ENCODE measurements around the gene FAM83D.

FAM83D gene

DNA sequence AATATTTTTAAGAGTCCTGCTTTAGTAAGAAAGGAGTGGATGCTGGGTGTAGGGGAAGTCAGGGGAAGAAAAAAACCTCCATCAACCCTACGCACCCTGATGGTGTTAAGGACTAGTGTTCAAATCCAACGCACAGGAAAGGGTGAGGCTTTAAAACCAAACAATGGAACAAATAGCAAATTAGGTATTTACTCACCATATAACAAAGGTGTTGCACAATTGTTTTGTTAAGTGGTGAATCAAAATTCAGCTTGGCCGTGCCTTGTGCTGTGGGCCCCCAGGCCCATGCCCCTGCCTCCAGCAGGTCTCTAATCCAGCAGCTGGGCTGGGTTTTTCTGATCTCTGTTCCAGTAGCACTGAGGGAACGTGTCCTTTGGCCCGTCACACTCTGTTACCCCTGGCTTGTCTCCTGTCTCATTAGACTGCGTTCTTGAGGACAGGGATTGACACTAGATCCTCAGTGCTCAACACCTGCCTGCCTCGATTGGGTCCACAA lies 11.8 kb downstream of the FAM83D start:
- Histone ChIP-seq H3K9me3 (ENCODE audit: severe bottlenecking) (no peaks in the 10 kb centered on the region), H3K27me3 (ENCODE audit: insufficient read depth, poor library complexity, severe bottlenecking) (no peaks in the 10 kb centered on the region), H3K36me3 (ENCODE audit: low read depth) (peaks cover 89% of the 10 kb centered on the region), H3K27ac (ENCODE audit: poor library complexity, severe bottlenecking) (no peak overlapping the region), H3K4me1 (ENCODE audit: insufficient read depth, poor library complexity, severe bottlenecking) (peaks cover 27% of the 10 kb centered on the region), H3K4me3 (ENCODE audit: severe bottlenecking) (no peak overlapping the region)
- TF ChIP-seq, protein P1, sequence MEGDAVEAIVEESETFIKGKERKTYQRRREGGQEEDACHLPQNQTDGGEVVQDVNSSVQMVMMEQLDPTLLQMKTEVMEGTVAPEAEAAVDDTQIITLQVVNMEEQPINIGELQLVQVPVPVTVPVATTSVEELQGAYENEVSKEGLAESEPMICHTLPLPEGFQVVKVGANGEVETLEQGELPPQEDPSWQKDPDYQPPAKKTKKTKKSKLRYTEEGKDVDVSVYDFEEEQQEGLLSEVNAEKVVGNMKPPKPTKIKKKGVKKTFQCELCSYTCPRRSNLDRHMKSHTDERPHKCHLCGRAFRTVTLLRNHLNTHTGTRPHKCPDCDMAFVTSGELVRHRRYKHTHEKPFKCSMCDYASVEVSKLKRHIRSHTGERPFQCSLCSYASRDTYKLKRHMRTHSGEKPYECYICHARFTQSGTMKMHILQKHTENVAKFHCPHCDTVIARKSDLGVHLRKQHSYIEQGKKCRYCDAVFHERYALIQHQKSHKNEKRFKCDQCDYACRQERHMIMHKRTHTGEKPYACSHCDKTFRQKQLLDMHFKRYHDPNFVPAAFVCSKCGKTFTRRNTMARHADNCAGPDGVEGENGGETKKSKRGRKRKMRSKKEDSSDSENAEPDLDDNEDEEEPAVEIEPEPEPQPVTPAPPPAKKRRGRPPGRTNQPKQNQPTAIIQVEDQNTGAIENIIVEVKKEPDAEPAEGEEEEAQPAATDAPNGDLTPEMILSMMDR (IDR thresholded peaks at IDR 0.05; ENCODE audit: poor library complexity, severe bottlenecking): no peak
- ATAC-seq (ENCODE audit: low read depth) (peak; percentile 11), DNase-seq (ENCODE audit: low spot score) (peak; percentile 58)

DNA sequence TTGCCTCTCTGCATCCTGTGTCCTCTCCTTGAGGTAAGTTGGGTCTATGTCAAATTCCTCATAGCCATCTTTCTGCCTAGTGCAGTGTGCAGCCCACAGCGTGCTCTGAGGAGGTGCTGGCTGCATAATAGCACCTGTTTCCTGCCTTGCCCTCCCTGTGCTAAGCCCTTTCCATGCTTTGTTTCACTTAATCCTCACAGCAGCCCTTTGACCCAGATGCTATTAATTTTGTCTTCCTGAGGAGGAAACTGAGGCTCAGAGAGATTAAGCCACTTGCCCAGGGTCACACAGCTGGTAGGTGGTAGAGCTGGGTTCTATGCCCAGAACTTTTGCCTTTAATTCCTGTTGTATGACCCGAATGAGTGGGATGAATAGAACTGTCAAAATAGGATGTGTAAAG lies 13.5 kb downstream of the FAM83D start:
- no peak for DNase-seq (ENCODE audit: low spot score)
- Histone ChIP-seq H3K9me3 (ENCODE audit: severe bottlenecking) (no peaks in the 10 kb centered on the region), H3K27ac (ENCODE audit: poor library complexity, severe bottlenecking) (no peak overlapping the region), H3K27me3 (ENCODE audit: insufficient read depth, poor library complexity, severe bottlenecking) (no peaks in the 10 kb centered on the region), H3K4me1 (ENCODE audit: insufficient read depth, poor library complexity, severe bottlenecking) (peaks cover 16% of the 10 kb centered on the region), H3K36me3 (ENCODE audit: low read depth) (peaks cover 92% of the 10 kb centered on the region), H3K4me3 (ENCODE audit: severe bottlenecking) (no peak overlapping the region)
- TF ChIP-seq, protein P1 (IDR thresholded peaks at IDR 0.05; ENCODE audit: poor library complexity, severe bottlenecking): no peak
- no peak for ATAC-seq (ENCODE audit: low read depth)

DNA sequence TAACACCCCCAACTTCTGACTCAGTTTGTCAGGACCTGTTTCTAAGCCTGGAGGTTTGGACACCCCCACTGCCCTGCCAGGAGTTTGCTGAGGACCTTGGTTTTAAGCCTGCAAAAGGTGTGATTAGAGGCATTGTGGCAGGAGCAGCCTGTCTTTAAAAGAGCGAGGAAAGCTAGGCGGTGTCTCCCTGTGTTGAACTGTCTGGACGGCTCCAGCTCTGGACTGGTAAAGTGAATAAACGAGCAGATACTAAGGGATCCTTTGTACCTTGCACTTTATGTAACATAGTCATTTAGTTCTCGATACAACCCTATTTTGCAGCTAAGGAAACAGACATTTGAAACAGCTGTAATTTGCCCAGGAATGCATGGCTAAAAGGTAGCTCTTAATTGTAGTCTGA lies 14.4 kb downstream of the FAM83D start:
- Histone ChIP-seq H3K4me3 (ENCODE audit: severe bottlenecking) (no peak overlapping the region), H3K4me1 (ENCODE audit: insufficient read depth, poor library complexity, severe bottlenecking) (peaks cover 6% of the 10 kb centered on the region), H3K36me3 (ENCODE audit: low read depth) (peaks cover 95% of the 10 kb centered on the region), H3K27me3 (ENCODE audit: insufficient read depth, poor library complexity, severe bottlenecking) (no peaks in the 10 kb centered on the region), H3K9me3 (ENCODE audit: severe bottlenecking) (no peaks in the 10 kb centered on the region), H3K27ac (ENCODE audit: poor library complexity, severe bottlenecking) (no peak overlapping the region)
- TF ChIP-seq, protein P1 (IDR thresholded peaks at IDR 0.05; ENCODE audit: poor library complexity, severe bottlenecking): no peak
- ATAC-seq (ENCODE audit: low read depth) (no peak), DNase-seq (ENCODE audit: low spot score) (peak; percentile 51)

DNA sequence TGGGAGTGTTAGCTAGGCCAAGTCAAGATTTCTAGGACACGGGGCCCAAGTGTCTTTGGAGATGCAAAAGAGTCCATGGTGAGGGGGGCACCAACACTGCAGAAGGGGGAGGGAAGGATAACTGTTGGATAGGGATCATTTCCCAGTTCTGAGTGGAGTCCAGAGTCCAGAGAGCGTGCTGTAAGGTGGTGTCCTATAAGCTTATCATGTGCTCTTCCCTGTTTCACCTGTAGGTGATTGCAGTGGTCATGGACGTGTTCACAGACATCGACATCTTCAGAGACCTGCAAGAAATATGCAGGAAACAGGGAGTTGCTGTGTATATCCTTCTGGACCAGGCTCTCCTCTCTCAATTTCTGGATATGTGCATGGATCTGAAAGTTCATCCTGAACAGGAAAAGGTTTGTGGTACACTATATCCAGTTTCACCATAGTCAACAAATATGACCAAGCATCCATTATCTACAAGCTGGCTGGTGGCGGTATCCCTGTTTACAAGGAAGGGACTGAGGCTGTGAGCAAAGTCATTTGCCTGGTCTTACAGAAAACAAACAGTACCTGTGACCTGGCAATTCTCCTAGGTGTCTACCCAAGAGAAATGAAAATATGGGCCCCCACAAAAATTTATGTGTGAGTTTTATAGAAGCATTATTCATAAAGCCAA lies 15.6 kb downstream of the FAM83D start:
- Histone ChIP-seq H3K27ac (ENCODE audit: poor library complexity, severe bottlenecking) (no peak overlapping the region), H3K9me3 (ENCODE audit: severe bottlenecking) (no peaks in the 10 kb centered on the region), H3K4me3 (ENCODE audit: severe bottlenecking) (no peak overlapping the region), H3K4me1 (ENCODE audit: insufficient read depth, poor library complexity, severe bottlenecking) (no peaks in the 10 kb centered on the region), H3K36me3 (ENCODE audit: low read depth) (peaks cover 95% of the 10 kb centered on the region), H3K27me3 (ENCODE audit: insufficient read depth, poor library complexity, severe bottlenecking) (no peaks in the 10 kb centered on the region)
- DNase-seq (ENCODE audit: low spot score) (no peak), ATAC-seq (ENCODE audit: low read depth) (peak; percentile 38; the same call in 1 of the 3 replicates)
- TF ChIP-seq, protein P1 (IDR thresholded peaks at IDR 0.05; ENCODE audit: poor library complexity, severe bottlenecking): no peak

DNA sequence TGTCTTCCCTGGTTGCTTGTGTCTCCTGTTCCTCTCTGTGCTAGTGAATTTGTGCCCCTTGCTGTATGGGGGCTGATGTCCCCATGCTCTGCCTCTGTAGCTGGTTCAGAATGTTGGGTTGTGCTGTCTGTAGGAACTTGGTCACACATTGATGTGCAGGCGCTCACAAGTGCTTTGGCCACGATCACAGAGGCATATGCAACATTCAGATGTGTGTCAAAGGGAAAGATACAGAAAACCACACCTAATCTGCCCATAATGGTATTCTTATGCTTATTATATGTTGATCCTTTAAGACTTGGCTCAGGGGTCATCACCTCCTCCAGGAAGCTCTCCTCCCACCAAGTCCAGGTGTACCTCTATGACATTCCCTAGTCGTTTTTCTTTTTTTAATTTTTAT lies 18.8 kb downstream of the FAM83D start:
- Histone ChIP-seq H3K36me3 (ENCODE audit: low read depth) (peaks cover 97% of the 10 kb centered on the region), H3K4me3 (ENCODE audit: severe bottlenecking) (no peak overlapping the region), H3K4me1 (ENCODE audit: insufficient read depth, poor library complexity, severe bottlenecking) (no peaks in the 10 kb centered on the region), H3K27me3 (ENCODE audit: insufficient read depth, poor library complexity, severe bottlenecking) (no peaks in the 10 kb centered on the region), H3K27ac (ENCODE audit: poor library complexity, severe bottlenecking) (no peak overlapping the region), H3K9me3 (ENCODE audit: severe bottlenecking) (no peaks in the 10 kb centered on the region)
- no peak for ATAC-seq (ENCODE audit: low read depth)
- no peak for DNase-seq (ENCODE audit: low spot score)
- TF ChIP-seq, protein P1 (IDR thresholded peaks at IDR 0.05; ENCODE audit: poor library complexity, severe bottlenecking): no peak
